Measurements from ENCODE around the gene CSNK1E. TPM values are rescaled to one million over a fixed set of nuclear protein-coding genes. Genes with fewer than 3 reads are reported as not detected.

Gene CSNK1E
- total RNA-seq, 1 experiment from 2014 or later, result 178 TPM

GRCh38 chr22:38305471-38306448 is 11.5 kb downstream of the CSNK1E start:
- H3K9me3 Mint-ChIP-seq (ENCODE audit: low read depth, unreplicated experiment), result no peaks in the 10 kb centered on the region
- no peak for TF ChIP-seq CTCF (IDR thresholded peaks at IDR 0.05; ENCODE audit: unreplicated experiment)
- H3K4me3 Mint-ChIP-seq (ENCODE audit: low read depth, unreplicated experiment), result peak overlapping the region; percentile 43
- peak overlapping the region; percentile 28 for H3K27ac Mint-ChIP-seq (ENCODE audit: unreplicated experiment)
- intact Hi-C loops (cut with micrococcal nuclease; ENCODE audit: unreplicated experiment), result no loop called here
- no TSS peak for BruUV-seq (replicated peaks)
- CTCF ChIA-PET, result interaction anchor here (0.6 to 1.4 kb wide), 13 partner anchors 8 to 253 kb away, joined by 3 to 8 read pairs (median 3); partner anchors contain the start of gene BAIAP2L2
- peaks cover 35% of the 10 kb centered on the region for H3K4me1 Mint-ChIP-seq (ENCODE audit: low read depth, unreplicated experiment)
- H3K36me3 Mint-ChIP-seq (ENCODE audit: insufficient read depth, unreplicated experiment), result peaks cover 58% of the 10 kb centered on the region
- peak; percentile 47 for DNase-seq
- no peaks in the 10 kb centered on the region for H3K27me3 Mint-ChIP-seq (ENCODE audit: unreplicated experiment)

- intact Hi-C loops (cut with micrococcal nuclease; ENCODE audit: unreplicated experiment), result no loop called here
- CTCF ChIA-PET, result interaction anchor here (0.6 to 0.7 kb wide), 2 partner anchors 227 to 1272 kb away, joined by 4 to 5 read pairs; no protein-coding TSS in a partner anchor
- no peak overlapping the region for H3K27ac Mint-ChIP-seq (ENCODE audit: unreplicated experiment)
- no peaks in the 10 kb centered on the region for H3K27me3 Mint-ChIP-seq (ENCODE audit: unreplicated experiment)
- no TSS peak for BruUV-seq (replicated peaks)
- peaks cover 61% of the 10 kb centered on the region for H3K36me3 Mint-ChIP-seq (ENCODE audit: insufficient read depth, unreplicated experiment)
- DNase-seq, result no peak
- no peak overlapping the region for H3K4me3 Mint-ChIP-seq (ENCODE audit: low read depth, unreplicated experiment)
- H3K9me3 Mint-ChIP-seq (ENCODE audit: low read depth, unreplicated experiment), result no peaks in the 10 kb centered on the region
- TF ChIP-seq CTCF (IDR thresholded peaks at IDR 0.05; ENCODE audit: unreplicated experiment), result no peak
- peaks cover 27% of the 10 kb centered on the region for H3K4me1 Mint-ChIP-seq (ENCODE audit: low read depth, unreplicated experiment)
These were observed 12.7 kb downstream of the CSNK1E start for GRCh38 chr22:38304526-38304925.

GRCh38 chr22:38303974-38304373 is 13.3 kb downstream of the CSNK1E start:
- intact Hi-C loops (cut with micrococcal nuclease; ENCODE audit: unreplicated experiment), result no loop called here

GRCh38 chr22:38302906-38303305 is 14.3 kb downstream of the CSNK1E start:
- Mint-ChIP-seq H3K4me3 (ENCODE audit: low read depth, unreplicated experiment) (no peak overlapping the region), H3K9me3 (ENCODE audit: low read depth, unreplicated experiment) (no peaks in the 10 kb centered on the region), H3K27ac (ENCODE audit: unreplicated experiment) (no peak overlapping the region), H3K36me3 (ENCODE audit: insufficient read depth, unreplicated experiment) (peaks cover 69% of the 10 kb centered on the region), H3K27me3 (ENCODE audit: unreplicated experiment) (no peaks in the 10 kb centered on the region), H3K4me1 (ENCODE audit: low read depth, unreplicated experiment) (peaks cover 27% of the 10 kb centered on the region)
- intact Hi-C loops (cut with micrococcal nuclease; ENCODE audit: unreplicated experiment), result no loop called here
- DNase-seq, result no peak
- TF ChIP-seq CTCF (IDR thresholded peaks at IDR 0.05; ENCODE audit: unreplicated experiment), result no peak
- CTCF ChIA-PET, result interaction anchor here (0.7 kb wide), 1 partner anchor 51 kb away, joined by 6 read pairs; no protein-coding TSS in a partner anchor
- no TSS peak for BruUV-seq (replicated peaks)

More at GRCh38 chr22:38303974-38304373, 13.3 kb downstream of the CSNK1E start:
- no peak for DNase-seq
- TF ChIP-seq CTCF (IDR thresholded peaks at IDR 0.05; ENCODE audit: unreplicated experiment), result no peak
- H3K36me3 Mint-ChIP-seq (ENCODE audit: insufficient read depth, unreplicated experiment), result peaks cover 63% of the 10 kb centered on the region
- H3K27ac Mint-ChIP-seq (ENCODE audit: unreplicated experiment), result no peak overlapping the region
- BruUV-seq (replicated peaks), result no TSS peak
- CTCF ChIA-PET, result interaction anchor here (0.7 kb wide), 1 partner anchor 202 kb away, joined by 5 read pairs; no protein-coding TSS in a partner anchor
- H3K27me3 Mint-ChIP-seq (ENCODE audit: unreplicated experiment), result no peaks in the 10 kb centered on the region
- H3K9me3 Mint-ChIP-seq (ENCODE audit: low read depth, unreplicated experiment), result no peaks in the 10 kb centered on the region
- H3K4me1 Mint-ChIP-seq (ENCODE audit: low read depth, unreplicated experiment), result peaks cover 27% of the 10 kb centered on the region
- H3K4me3 Mint-ChIP-seq (ENCODE audit: low read depth, unreplicated experiment), result no peak overlapping the region
